Endometrial microvascular endothelial cells (primary cell): ENCODE data around the gene RAB11FIP3. TPM values are rescaled to one million over a fixed set of nuclear protein-coding genes. Genes with fewer than 3 reads are reported as not detected.
"Not testable (repeated sequence)": the region's sequence is repeated elsewhere in the genome, so short reads cannot be mapped to it uniquely, and the experiment has no call there.

Source experiments
- in situ Hi-C: cut with HindIII; loops from 2 replicates; pipeline ENCODE4 v1.10.0; 2017; ENCODE audit warnings: low sequenced_read_pairs, low pct_unique_long_range_greater_than_20kb; ENCODE audit errors: inconsistent ontology term
- total RNA-seq: library from RNA; depleted of rRNA; stranded (reverse); fragments of >200 nt; gene quantifications from one replicate; pipeline ENCODE4 v1.2.3, GENCODE V29; 2015; ENCODE audit errors: inconsistent ontology term

RAB11FIP3 gene
- total RNA-seq, 1 donor from 2014 or later = 41.7 TPM

GRCh38 chr16:502179-502943, 76.9 kb downstream of the RAB11FIP3 start:
- in situ Hi-C loops = no loop called here

GRCh38 chr16:503150-504071, 78.0 kb downstream of the RAB11FIP3 start:
- in situ Hi-C loops = no loop called here

- in situ Hi-C loops = no loop called here
These were observed 80.2 kb downstream of the RAB11FIP3 start for GRCh38 chr16:505479-506245.

GRCh38 chr16:506246-506546, 80.7 kb downstream of the RAB11FIP3 start:
- in situ Hi-C loops = no loop called here

- in situ Hi-C loops = not testable (repeated sequence)
These were observed 82.1 kb downstream of the RAB11FIP3 start for GRCh38 chr16:507527-507926.

- in situ Hi-C loops = no loop called here
These were observed 82.5 kb downstream of the RAB11FIP3 start for GRCh38 chr16:507996-508395.

- in situ Hi-C loops = no loop called here
These were observed 83.7 kb downstream of the RAB11FIP3 start for GRCh38 chr16:508884-509736.

GRCh38 chr16:510066-510825, 84.8 kb downstream of the RAB11FIP3 start:
- in situ Hi-C loops = no loop called here

- in situ Hi-C loops = no loop called here
These were observed 87.4 kb downstream of the RAB11FIP3 start for GRCh38 chr16:512802-513201.

GRCh38 chr16:513950-514349, 88.5 kb downstream of the RAB11FIP3 start:
- in situ Hi-C loops = no loop called here

- in situ Hi-C loops = no loop called here
These were observed 89.9 kb downstream of the RAB11FIP3 start for GRCh38 chr16:515175-515938.

- in situ Hi-C loops = no loop called here
These were observed 90.4 kb downstream of the RAB11FIP3 start for GRCh38 chr16:515939-516226.

GRCh38 chr16:516301-516700, 90.9 kb downstream of the RAB11FIP3 start:
- in situ Hi-C loops = no loop called here

- in situ Hi-C loops = no loop called here
These were observed 93.4 kb downstream of the RAB11FIP3 start for GRCh38 chr16:518858-519257.

- in situ Hi-C loops = no loop called here
These were observed 94.0 kb downstream of the RAB11FIP3 start for GRCh38 chr16:519425-519824.

GRCh38 chr16:519841-520687, 94.6 kb downstream of the RAB11FIP3 start:
- in situ Hi-C loops = no loop called here

GRCh38 chr16:520847-521246, 95.4 kb downstream of the RAB11FIP3 start:
- in situ Hi-C loops = no loop called here
